Activated CD4-positive, alpha-beta T cell treated with anti-CD3 and anti-CD28 coated beads for 1 hour (primary cell): ENCODE measurements around the gene ZNF836.

ENCODE experiments used
- DNase-seq: peaks from one replicate; pipeline ENCODE4 v3.0.0-alpha.2; 2020

Gene ZNF836

GRCh38 chr19:52187407-52187806, 16.0 kb upstream of the ZNF836 start:
- no peak for DNase-seq

- no peak for DNase-seq
These were observed 5.2 kb upstream of the ZNF836 start for GRCh38 chr19:52176574-52176973.

GRCh38 chr19:52172347-52172746, 926 bp upstream of the ZNF836 start:
- DNase-seq: no peak

GRCh38 chr19:52170863-52171320, 529 bp downstream of the ZNF836 start:
- no peak for DNase-seq

DNA sequence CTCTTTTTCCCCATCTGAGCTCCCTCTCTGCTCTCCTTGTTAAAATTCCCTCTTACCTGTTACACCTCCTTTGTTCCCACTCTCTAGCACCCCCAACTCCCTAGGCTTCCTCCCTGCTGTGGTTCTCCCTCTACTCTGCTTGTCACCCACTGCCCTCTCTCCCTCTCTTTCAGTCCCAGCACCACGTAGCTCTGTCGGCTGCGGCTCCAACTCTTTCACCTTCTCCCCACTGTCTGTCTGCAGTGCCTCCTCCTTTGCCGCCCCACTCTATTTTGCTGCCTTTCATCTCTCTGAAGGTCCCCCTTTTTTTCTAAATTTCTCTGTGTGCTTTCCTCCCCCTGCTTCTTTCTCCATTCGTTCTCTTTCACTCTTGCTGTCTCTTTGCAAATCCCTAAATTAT, 1.1 kb downstream of the ZNF836 start:
- DNase-seq: no peak

DNA sequence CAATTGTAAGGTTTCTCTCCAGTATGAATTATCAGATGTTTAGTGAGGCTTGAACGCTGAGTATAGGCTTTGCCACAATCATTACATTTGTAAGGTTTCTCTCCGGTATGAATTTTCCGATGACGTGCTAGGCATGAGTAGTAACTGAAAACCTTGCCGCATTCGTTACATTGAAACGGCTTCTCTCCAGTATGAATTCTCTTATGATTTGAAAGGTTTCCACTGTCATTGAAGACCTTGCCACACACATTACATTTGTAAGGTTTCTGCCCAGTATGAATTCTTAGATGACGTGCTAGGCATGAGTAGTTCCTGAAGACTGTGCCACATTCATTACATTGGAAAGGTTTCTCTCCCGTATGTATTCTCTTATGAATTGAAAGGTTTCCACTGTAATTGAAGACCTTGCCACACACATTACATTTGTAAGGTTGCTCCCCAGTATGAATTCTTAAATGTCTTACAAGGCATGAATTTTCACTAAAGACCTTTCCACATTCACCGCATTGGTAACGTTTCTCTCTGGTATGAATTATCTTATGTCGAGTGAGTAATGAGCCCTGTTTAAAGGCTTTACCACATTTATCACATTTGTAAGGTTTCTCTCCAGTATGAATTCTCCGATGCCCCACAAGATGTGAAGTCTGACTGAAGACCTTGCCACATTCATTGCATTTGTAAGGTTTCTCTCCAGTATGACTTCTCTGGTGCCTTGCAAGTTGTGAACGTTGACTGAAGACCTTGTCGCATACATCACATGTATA, 15.6 kb downstream of the ZNF836 start:
- no peak for DNase-seq

DNA sequence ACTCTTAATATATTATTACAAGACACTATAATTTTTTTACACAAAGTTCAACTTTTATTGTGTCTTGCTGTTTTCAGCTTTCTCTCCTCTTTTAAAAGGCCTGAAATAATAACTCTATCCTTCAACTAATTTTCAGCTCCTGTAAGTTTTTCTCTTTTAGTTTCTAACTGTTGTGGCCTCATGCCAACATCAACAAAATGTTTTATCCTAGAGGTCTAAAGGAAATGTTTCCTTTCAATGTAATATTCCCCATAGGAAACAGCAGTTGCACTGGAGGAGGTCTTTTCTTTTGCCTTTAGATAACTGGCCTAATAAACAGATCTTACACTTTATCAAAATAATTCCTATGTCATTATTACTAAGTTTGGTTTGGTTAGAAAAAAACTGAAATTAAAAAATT, 23.2 kb downstream of the ZNF836 start:
- DNase-seq: no peak

GRCh38 chr19:52142001-52142595, 29.3 kb downstream of the ZNF836 start:
- no peak for DNase-seq

DNA sequence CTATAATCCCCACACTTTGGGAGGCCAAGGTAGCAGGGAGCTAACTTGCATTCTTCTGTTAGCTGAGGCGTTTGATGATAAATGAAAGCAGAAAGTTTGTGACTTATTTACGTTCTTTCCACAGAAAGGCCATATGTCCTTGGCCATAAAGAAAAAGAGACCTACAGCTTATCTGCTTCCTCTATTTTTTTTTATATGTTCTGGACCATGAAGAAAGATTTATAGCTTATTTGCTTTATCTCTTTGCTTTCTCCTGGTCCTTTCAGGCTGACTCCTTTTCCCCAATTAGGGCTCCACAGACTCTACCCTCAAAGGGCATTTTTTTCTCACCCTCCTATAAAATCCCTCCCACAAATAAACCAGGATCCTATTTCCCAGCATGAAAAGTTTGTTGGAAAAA, 30.2 kb downstream of the ZNF836 start:
- no peak for DNase-seq

- peak; percentile 95 for DNase-seq
These were observed 31.2 kb downstream of the ZNF836 start for GRCh38 chr19:52140032-52140710.

GRCh38 chr19:52139252-52140031, 32.0 kb downstream of the ZNF836 start, which contains the start of gene ZNF616:
TSS of gene ZNF616 (minus strand) at chr19:52139938. CDS start at chr19:52130512, 9,426 bp downstream.
- peak; percentile 70 for DNase-seq

DNA sequence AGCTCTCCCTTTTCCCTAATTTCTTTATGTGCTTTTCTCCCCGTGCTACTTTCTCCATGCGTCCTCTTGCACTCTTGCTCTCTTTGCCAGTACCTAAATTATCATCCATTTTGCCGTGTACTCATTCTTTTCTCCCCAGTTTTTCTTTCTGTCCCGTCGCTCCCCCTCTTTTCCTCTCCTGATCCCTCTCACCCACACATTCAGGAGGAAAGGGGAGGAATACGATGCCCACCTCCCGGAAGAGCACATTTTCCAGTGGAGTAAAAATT, 32.5 kb downstream of the ZNF836 start:
- no peak for DNase-seq

DNA sequence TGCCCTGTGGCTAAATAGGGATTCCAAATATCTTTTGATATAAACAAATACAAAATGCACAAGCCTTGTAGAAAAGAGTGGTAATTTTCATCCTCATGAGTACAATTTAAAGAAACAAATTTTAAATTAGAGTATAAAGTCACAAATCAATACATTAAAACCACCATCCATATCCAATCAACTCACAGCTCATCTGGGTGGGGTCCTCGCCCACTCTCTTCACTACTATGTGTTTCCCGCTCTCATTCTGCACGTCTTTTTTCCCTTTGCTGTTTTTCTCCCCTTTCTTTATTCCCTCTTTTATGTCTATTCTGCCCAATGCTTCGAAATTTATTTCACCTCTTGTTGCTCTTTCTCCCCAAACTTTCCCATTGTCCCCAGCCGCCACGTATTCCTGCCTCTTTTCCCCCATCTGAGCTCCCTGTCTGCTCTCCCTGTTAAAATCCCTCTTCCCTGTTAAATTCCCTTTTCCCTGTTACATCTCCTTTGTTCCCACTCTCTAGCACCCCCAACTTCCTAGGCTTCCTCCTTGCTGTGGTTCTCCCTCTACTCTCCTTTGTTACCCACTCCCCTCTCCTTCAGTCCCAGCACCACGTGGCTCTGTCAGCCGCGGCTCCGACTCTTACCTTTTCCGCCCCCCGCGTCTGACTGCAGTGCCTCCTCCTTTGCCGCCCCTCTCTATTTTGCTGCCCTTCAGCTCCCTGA, 33.0 kb downstream of the ZNF836 start:
- DNase-seq: no peak

DNA sequence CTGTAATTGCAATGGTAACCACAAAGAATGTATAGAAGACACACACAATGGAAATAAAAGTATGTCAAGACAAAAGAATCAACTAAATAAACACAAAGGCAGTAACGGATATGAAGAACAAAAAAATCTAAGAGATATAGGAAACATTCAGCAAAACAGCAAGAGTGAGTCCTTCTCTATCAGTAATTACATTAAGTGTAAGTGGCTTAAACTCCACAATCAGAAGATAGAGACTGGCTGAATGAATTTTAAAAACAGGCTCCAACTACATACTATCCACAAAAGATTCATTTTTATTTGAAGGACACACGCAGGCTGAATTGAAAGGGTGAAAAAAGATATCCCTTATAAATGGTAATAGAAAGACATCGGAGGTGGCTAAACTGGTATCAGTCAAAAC, 51.1 kb downstream of the ZNF836 start:
- DNase-seq: no peak

GRCh38 chr19:52115526-52116053, 55.8 kb downstream of the ZNF836 start:
- no peak for DNase-seq

DNA sequence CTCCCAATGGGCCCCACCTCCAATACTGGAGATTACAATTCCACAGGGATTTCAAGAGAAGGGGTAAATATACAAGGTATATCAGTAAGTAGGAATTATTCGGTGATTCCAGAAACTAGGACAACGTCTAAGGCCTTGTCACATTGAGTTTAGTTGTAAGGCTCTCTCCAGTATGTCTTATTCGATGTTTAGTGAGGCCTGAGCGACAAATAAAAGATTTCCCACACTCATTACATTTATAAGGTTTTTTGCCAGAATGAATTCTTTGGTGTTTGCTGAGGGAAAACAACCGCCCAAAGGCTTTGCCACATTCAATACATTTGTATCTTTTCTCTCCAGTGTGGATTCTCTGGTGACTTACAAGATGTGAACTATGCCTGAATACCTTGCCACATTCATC, 56.7 kb downstream of the ZNF836 start:
- no peak for DNase-seq

- no peak for DNase-seq
These were observed 58.8 kb downstream of the ZNF836 start for GRCh38 chr19:52112624-52113023.

GRCh38 chr19:52110780-52111179, 60.6 kb downstream of the ZNF836 start:
- no peak for DNase-seq
